D721Med (cell line): ENCODE results near the gene SLC25A26.
"Not testable (repeated sequence)": the region's sequence is repeated elsewhere in the genome, so short reads cannot be mapped to it uniquely, and the experiment has no call there.

Experiments used
- DNase-seq: peaks from one replicate; pipeline ENCODE4 v3.0.0; 2011; ENCODE audit warnings: low spot score; ENCODE audit not compliant: insufficient read length
- FAIRE-seq: peaks from 2 replicates; lab custom pipeline; 2011; peaks lifted over from hg19 to GRCh38; lab: Jason Lieb, UNC
- CTCF ChIP-seq: IDR thresholded peaks from 2 replicates; pipeline ENCODE4 v1.5.1; 2012; ENCODE audit warnings: mild to moderate bottlenecking, control low read depth; ENCODE audit not compliant: insufficient read depth; ENCODE audit errors: missing control alignments

The SLC25A26 gene

GRCh38 chr3:66298591-66298990 lies 77.8 kb downstream of the SLC25A26 start:
- no peak for TF ChIP-seq CTCF
- FAIRE-seq = no peak
- no peak for DNase-seq

- not testable (repeated sequence) for FAIRE-seq
These were observed 78.3 kb downstream of the SLC25A26 start for GRCh38 chr3:66299085-66299484.

GRCh38 chr3:66299891-66300290 lies 79.1 kb downstream of the SLC25A26 start:
- TF ChIP-seq CTCF = no peak
- DNase-seq (no peak), FAIRE-seq (no peak)

More at GRCh38 chr3:66299085-66299484, 78.3 kb downstream of the SLC25A26 start:
- DNase-seq = not testable (repeated sequence)

- no peak for TF ChIP-seq CTCF
- FAIRE-seq (no peak), DNase-seq (no peak)
These were observed 81.5 kb downstream of the SLC25A26 start for GRCh38 chr3:66302288-66302687.

- TF ChIP-seq CTCF = no peak
- no peak for FAIRE-seq
- no peak for DNase-seq
These were observed 82.7 kb downstream of the SLC25A26 start for GRCh38 chr3:66303491-66303901.

- DNase-seq (no peak), FAIRE-seq (no peak)
- no peak for TF ChIP-seq CTCF
These were observed 83.5 kb downstream of the SLC25A26 start for GRCh38 chr3:66304293-66304692.

- not testable (repeated sequence) for DNase-seq, FAIRE-seq
These were observed 85.3 kb downstream of the SLC25A26 start for GRCh38 chr3:66306086-66306485.

GRCh38 chr3:66306991-66307390 lies 86.2 kb downstream of the SLC25A26 start:
- not testable (repeated sequence) for FAIRE-seq, DNase-seq

- FAIRE-seq = no peak
- no peak for DNase-seq
- TF ChIP-seq CTCF = no peak
These were observed 91.2 kb downstream of the SLC25A26 start for GRCh38 chr3:66312039-66312438.
